Breast epithelium (tissue), 4 donors: ENCODE measurements around the gene ZNF284. TPM values are rescaled to one million over a fixed set of nuclear protein-coding genes. Genes with fewer than 3 reads are reported as not detected.
A peak's percentile ranks its signal among the peaks of the same experiment; 100 is the strongest.

Source experiments
- DNase-seq, 2 donors: peaks; one replicate each; pipeline ENCODE4 v3.0.0-alpha.2; 2019; ENCODE audit warnings: low spot score in 2 of 2
- H3K27ac ChIP-seq, 2 donors: fragments of 200-600 bp; sonication (generic) in 1 of 2; one replicate each; pipeline ENCODE4 v1.5.1; 2016 to 2019; ENCODE audit warnings: mild to moderate bottlenecking in 1 of 2
- H3K27me3 ChIP-seq, 2 donors: fragments of 200-600 bp; sonication (generic) in 1 of 2; one replicate each; pipeline versions ENCODE4 v1.5.1 to v1.6.0; 2017 to 2019; ENCODE audit warnings: control low read depth in 1 of 2, mild to moderate bottlenecking in 1 of 2
- H3K36me3 ChIP-seq: fragments of 200-600 bp; one replicate; pipeline ENCODE4 v1.5.1; 2019
- H3K4me1 ChIP-seq, 2 donors: fragments of 200-600 bp; sonication (generic); one replicate each; pipeline ENCODE4 v1.5.1; 2016 to 2019; ENCODE audit warnings: control low read depth in 1 of 2
- H3K4me3 ChIP-seq, 3 donors: fragments of 200-600 bp; sonication (generic); 1 replicate in 2 of 3; 2 replicates in 1 of 3; pipeline ENCODE4 v1.5.1; 2016 to 2019; ENCODE audit warnings: mild to moderate bottlenecking in 3 of 3, moderate library complexity in 2 of 3
- H3K9me3 ChIP-seq, 2 donors: fragments of 200-600 bp; sonication (generic) in 1 of 2; one replicate each; pipeline ENCODE4 v1.5.1; 2016 to 2019; ENCODE audit warnings: control low read depth in 1 of 2
- POLR2A ChIP-seq: fragments of 450-650 bp; IDR thresholded peaks from one replicate; pipeline ENCODE4 v1.6.1; 2016; ENCODE audit warnings: antibody characterized with exemption, mild to moderate bottlenecking, moderate library complexity
- POLR2AphosphoS5 ChIP-seq, 3 donors: sonication (generic); formaldehyde crosslinking; IDR thresholded peaks; one replicate each; pipeline ENCODE4 v1.6.1; 2017; ENCODE audit warnings: antibody characterized with exemption in 3 of 3
- intact Hi-C: fragments of 100-400 bp; cut with DNase I; formaldehyde crosslinking; loops from one replicate; pipeline ENCODE4 v1.15.1; 2023; ENCODE audit warnings: low total_unique reads
- total RNA-seq, 3 donors: library from RNA; depleted of rRNA; stranded (reverse); fragments of >200 nt; gene quantifications; one replicate each; pipeline ENCODE4 v1.1.0, GENCODE V29; 2016
- TF ChIP-seq, protein P1 (sequence below), 3 donors: fragments of 450-650 bp; IDR thresholded peaks; one replicate each; pipeline ENCODE4 v1.5.1; 2016 to 2017; ENCODE audit warnings: antibody characterized with exemption in 3 of 3, mild to moderate bottlenecking in 3 of 3, moderate library complexity in 3 of 3

The ZNF284 gene
- 1 to 10 TPM; 1.1 to 4.2 (median 2.9) TPM for total RNA-seq

DNA sequence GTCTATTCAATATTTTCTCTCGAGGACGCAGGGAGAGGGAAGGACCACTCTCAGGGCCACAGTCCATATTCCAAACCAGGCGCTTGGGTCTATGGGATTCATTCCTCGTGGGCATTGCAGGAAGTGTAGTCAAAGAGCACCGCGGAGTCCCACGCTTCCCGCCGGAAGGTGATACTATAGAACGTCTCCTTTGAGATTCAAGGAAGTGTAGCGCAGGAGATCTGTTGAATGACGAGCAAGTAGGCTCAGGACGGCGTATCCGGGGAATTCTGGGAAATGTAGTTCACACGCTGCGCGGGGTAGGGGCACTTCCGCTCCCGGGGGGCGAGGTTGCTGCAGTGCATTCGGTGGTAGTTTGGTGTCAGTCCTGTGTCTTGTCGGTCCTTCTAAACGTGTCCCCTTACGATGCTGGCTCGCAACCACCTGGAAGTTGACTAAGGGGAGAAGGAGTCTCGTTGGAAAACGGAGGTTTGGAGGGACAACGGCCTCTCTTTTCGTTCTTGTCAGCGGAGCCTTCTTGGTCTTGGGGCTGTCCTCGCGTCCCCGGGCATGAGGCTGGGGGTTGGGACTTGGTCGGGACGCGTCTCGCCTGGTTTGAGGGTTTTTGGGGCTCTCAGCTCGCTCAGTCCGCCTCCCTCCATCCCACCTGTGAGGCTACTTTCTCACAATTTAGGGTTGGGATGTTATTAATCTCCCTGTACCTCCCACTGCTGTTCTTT is at the start of gene ZNF284:
Gene ZNF284 (plus strand): TSS at position 336 of the 719 bp plus-strand sequence. CDS start 4,231 bp downstream, outside the sequence.
- Histone ChIP-seq H3K4me3 (peak within 1 kb of the TSS; percentile 57 to 78 (median 72)), H3K36me3 (no peaks in the 10 kb centered on the region), H3K27me3 (no peaks in the 10 kb centered on the region), H3K9me3 (peaks cover 9 to 30% of the 10 kb centered on the region in 2 donors), H3K27ac (peak within 1 kb of the TSS; percentile 64 to 79), H3K4me1 (peaks cover 0 to 8% of the 10 kb centered on the region in 2 donors)
- peak; percentile 73 to 82 for DNase-seq
- intact Hi-C loops = no loop called here
- TF ChIP-seq POLR2AphosphoS5 (IDR thresholded peaks at IDR 0.05) (peak; percentile 39 to 59 (median 41)), POLR2A (no peak)
- TF ChIP-seq, protein P1, sequence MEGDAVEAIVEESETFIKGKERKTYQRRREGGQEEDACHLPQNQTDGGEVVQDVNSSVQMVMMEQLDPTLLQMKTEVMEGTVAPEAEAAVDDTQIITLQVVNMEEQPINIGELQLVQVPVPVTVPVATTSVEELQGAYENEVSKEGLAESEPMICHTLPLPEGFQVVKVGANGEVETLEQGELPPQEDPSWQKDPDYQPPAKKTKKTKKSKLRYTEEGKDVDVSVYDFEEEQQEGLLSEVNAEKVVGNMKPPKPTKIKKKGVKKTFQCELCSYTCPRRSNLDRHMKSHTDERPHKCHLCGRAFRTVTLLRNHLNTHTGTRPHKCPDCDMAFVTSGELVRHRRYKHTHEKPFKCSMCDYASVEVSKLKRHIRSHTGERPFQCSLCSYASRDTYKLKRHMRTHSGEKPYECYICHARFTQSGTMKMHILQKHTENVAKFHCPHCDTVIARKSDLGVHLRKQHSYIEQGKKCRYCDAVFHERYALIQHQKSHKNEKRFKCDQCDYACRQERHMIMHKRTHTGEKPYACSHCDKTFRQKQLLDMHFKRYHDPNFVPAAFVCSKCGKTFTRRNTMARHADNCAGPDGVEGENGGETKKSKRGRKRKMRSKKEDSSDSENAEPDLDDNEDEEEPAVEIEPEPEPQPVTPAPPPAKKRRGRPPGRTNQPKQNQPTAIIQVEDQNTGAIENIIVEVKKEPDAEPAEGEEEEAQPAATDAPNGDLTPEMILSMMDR (IDR thresholded peaks at IDR 0.05) = no peak

DNA sequence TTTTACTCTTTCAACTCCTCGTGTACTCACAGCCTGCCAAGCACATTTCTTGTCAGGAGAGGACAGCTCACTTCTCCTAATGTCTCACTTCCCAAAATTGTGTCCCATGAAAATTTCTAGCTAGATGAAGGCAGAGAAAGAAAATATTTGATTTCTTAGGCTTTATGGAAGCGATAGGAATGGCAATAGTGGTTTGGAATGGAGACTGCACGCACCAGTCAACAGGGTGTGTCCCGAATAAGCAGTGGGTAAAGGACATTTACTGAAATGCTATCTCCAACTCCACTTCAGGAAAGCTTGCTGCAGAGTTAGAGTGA is 47.1 kb upstream of the ZNF284 start:
- H3K36me3 ChIP-seq = peaks cover 7% of the 10 kb centered on the region
- peak overlapping the region; percentile 62 to 82 (median 77) for H3K4me3 ChIP-seq
- H3K4me1 ChIP-seq = no peaks in the 10 kb centered on the region
- intact Hi-C loops = no loop called here
- DNase-seq = no peak
- TF ChIP-seq, protein P1 (IDR thresholded peaks at IDR 0.05) = no peak
- TF ChIP-seq POLR2A (no peak), POLR2AphosphoS5 (IDR thresholded peaks at IDR 0.05) (no peak)
- H3K27me3 ChIP-seq = no peaks in the 10 kb centered on the region
- peaks cover 24 to 30% of the 10 kb centered on the region in 2 donors for H3K9me3 ChIP-seq
- peak overlapping the region in 1 of 2 donors; percentile 55 for H3K27ac ChIP-seq

DNA sequence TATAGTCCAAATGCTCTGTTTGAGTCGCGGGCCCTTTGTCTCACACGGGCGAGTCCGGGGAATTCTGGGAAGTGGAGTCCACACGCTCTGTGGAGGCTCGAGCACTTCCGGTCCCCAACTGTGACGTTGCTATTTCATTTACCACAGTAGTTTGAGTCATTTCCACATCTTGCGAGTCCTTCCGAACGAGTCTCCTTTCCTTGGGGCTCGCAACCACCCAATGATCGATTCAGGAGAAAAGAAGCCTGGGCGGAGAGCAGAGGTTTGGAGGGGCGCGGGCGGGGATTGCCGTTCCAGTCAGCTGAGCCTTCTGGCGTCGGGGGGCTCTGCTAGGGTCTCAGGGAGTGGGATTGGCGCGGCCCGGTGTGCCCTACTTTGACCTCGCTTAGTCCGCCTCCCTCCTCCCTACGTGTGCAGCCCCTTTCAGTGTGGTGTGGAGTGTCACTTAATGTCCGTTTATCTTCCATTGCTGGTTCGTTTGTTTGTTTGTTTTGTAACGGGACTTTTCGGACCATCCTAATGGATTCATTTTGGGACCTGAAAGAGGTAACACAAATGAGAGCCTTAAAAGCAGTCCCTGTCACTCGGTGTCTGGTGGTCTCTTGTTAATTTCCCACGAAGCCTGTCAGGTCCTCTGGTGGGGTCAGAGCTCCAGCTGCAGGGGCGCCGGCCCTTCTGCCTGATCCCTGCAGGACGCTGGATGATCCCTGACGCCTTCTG is 46.6 kb upstream of the ZNF284 start, which contains the start of gene ZNF222:
Gene ZNF222 (plus strand): TSS at position 163 of the 720 bp plus-strand sequence. CDS start 58 bp downstream, at position 221.
- peaks cover 10% of the 10 kb centered on the region for H3K36me3 ChIP-seq
- TF ChIP-seq POLR2A (no peak), POLR2AphosphoS5 (IDR thresholded peaks at IDR 0.05) (no peak)
- TF ChIP-seq, protein P1 (IDR thresholded peaks at IDR 0.05) = no peak
- peak within 1 kb of the TSS; percentile 62 to 82 (median 77) for H3K4me3 ChIP-seq
- peak within 1 kb of the TSS; percentile 41 to 55 for H3K27ac ChIP-seq
- no peaks in the 10 kb centered on the region for H3K4me1 ChIP-seq
- no peaks in the 10 kb centered on the region for H3K27me3 ChIP-seq
- intact Hi-C loops = no loop called here
- peak; percentile 58 to 67 for DNase-seq
- H3K9me3 ChIP-seq = peaks cover 26 to 32% of the 10 kb centered on the region in 2 donors

GRCh38 chr19:44026622-44027021 is 45.3 kb upstream of the ZNF284 start:
- H3K27ac ChIP-seq = no peak overlapping the region
- intact Hi-C loops = no loop called here
- no peaks in the 10 kb centered on the region for H3K27me3 ChIP-seq
- peaks cover 22% of the 10 kb centered on the region for H3K36me3 ChIP-seq
- H3K4me1 ChIP-seq = no peaks in the 10 kb centered on the region
- DNase-seq = no peak
- H3K4me3 ChIP-seq = no peak overlapping the region
- TF ChIP-seq, protein P1 (IDR thresholded peaks at IDR 0.05) = no peak
- TF ChIP-seq POLR2A = no peak
- TF ChIP-seq POLR2AphosphoS5 (IDR thresholded peaks at IDR 0.05) = no peak
- H3K9me3 ChIP-seq = peaks cover 39 to 44% of the 10 kb centered on the region in 2 donors
